Activated CD4-positive, alpha-beta T cell treated with anti-CD3 and anti-CD28 coated beads for 36 hours (primary cell): ENCODE data around the gene SPARCL1. TPM values are rescaled to one million over a fixed set of nuclear protein-coding genes. Genes with fewer than 3 reads are reported as not detected.

Experiments used
- ATAC-seq: fragments of 200-7000 bp; cut with Tn5 transposase; one replicate; pipeline ENCODE4 v1.10.0; 2021; ENCODE audit warnings: mild to moderate bottlenecking, moderate library complexity
- CTCF ChIA-PET: fragments of 350-600 bp; sonication (Branson Sonifier 250); formaldehyde crosslinking; loops from one replicate; lab custom pipeline; 2021; ENCODE audit warnings: antibody characterized with exemption; lab: Charles Lee
- POLR2A ChIA-PET: fragments of 350-600 bp; sonication (Branson Sonifier 250); formaldehyde crosslinking; loops from one replicate; lab custom pipeline; 2021; ENCODE audit warnings: antibody characterized with exemption, inconsistent platforms; lab: Charles Lee
- DNase-seq: peaks from one replicate; pipeline ENCODE4 v3.0.0-alpha.2; 2020
- H3K27ac Mint-ChIP-seq: one replicate; pipeline ENCODE4 v1.8.0; 2021; ENCODE audit warnings: mixed read lengths
- H3K27me3 Mint-ChIP-seq: one replicate; pipeline ENCODE4 v1.8.0; 2021; ENCODE audit warnings: mixed read lengths
- H3K36me3 Mint-ChIP-seq: one replicate; pipeline ENCODE4 v1.8.0; 2021; ENCODE audit warnings: low read depth, mixed read lengths
- H3K4me1 Mint-ChIP-seq: one replicate; pipeline ENCODE4 v1.8.0; 2021; ENCODE audit warnings: mixed read lengths
- H3K4me3 Mint-ChIP-seq: one replicate; pipeline ENCODE4 v1.8.0; 2021; ENCODE audit warnings: mild to moderate bottlenecking, moderate library complexity, mixed read lengths
- H3K9me3 Mint-ChIP-seq: one replicate; pipeline ENCODE4 v1.8.0; 2021; ENCODE audit warnings: low read depth, mixed read lengths
- intact Hi-C, 2 experiments: fragments of 100-400 bp; cut with DNase I in 1 of 2; cut with micrococcal nuclease in 1 of 2; formaldehyde crosslinking; loops; one replicate each; pipeline versions ENCODE4 v1.14.2 to v1.15.1; 2022 to 2024; cut with DNase I, micrococcal nuclease
- total RNA-seq, 2 experiments: library from RNA; stranded (reverse); gene quantifications; one replicate each; pipeline ENCODE4 v1.2.3, GENCODE V29; 2021

Gene SPARCL1
- total RNA-seq, 2 experiments from 2014 or later = not detected

GRCh38 chr4:87540146-87541058, 11.2 kb upstream of the SPARCL1 start:
- ATAC-seq = no peak
- no peak overlapping the region for H3K27ac Mint-ChIP-seq

GRCh38 chr4:87532907-87533306, 3.7 kb upstream of the SPARCL1 start:
- H3K36me3 Mint-ChIP-seq = no peaks in the 10 kb centered on the region
- no peak overlapping the region for H3K4me3 Mint-ChIP-seq
- ChIA-PET CTCF (no interaction called here), POLR2A (no interaction called here)
- intact Hi-C loops = no loop called here
- ATAC-seq (no peak), DNase-seq (no peak)
- no peaks in the 10 kb centered on the region for H3K4me1 Mint-ChIP-seq
- no peak overlapping the region for H3K27ac Mint-ChIP-seq
- no peaks in the 10 kb centered on the region for H3K9me3 Mint-ChIP-seq
- no peaks in the 10 kb centered on the region for H3K27me3 Mint-ChIP-seq

More at GRCh38 chr4:87540146-87541058, 11.2 kb upstream of the SPARCL1 start:
- Mint-ChIP-seq H3K4me3 (no peak overlapping the region), H3K9me3 (no peaks in the 10 kb centered on the region), H3K36me3 (no peaks in the 10 kb centered on the region), H3K27me3 (peaks cover 5% of the 10 kb centered on the region), H3K4me1 (no peaks in the 10 kb centered on the region)
- intact Hi-C loops = no loop called here
- no peak for DNase-seq
- ChIA-PET POLR2A (no interaction called here), CTCF (interaction anchor here (1.2 to 1.4 kb wide), 2 partner anchors 12 to 54 kb away, joined by 3 to 4 read pairs; no protein-coding TSS in a partner anchor)

GRCh38 chr4:87532109-87532508, 2.9 kb upstream of the SPARCL1 start:
- no peak for ATAC-seq
- Mint-ChIP-seq H3K27me3 (no peaks in the 10 kb centered on the region), H3K4me1 (no peaks in the 10 kb centered on the region), H3K4me3 (no peak overlapping the region), H3K36me3 (no peaks in the 10 kb centered on the region), H3K27ac (no peak overlapping the region), H3K9me3 (no peaks in the 10 kb centered on the region)
- intact Hi-C loops = no loop called here
- ChIA-PET CTCF (interaction anchor here (0.9 kb wide), 1 partner anchor 10 kb away, joined by 3 read pairs; no protein-coding TSS in a partner anchor), POLR2A (no interaction called here)
- DNase-seq = no peak

GRCh38 chr4:87531621-87532020, 2.4 kb upstream of the SPARCL1 start:
- CTCF ChIA-PET = interaction anchor here (0.9 kb wide), 1 partner anchor 9 kb away, joined by 3 read pairs; no protein-coding TSS in a partner anchor
- DNase-seq (no peak), ATAC-seq (no peak)
- Mint-ChIP-seq H3K4me1 (no peaks in the 10 kb centered on the region), H3K27ac (no peak overlapping the region), H3K4me3 (no peak overlapping the region), H3K27me3 (no peaks in the 10 kb centered on the region), H3K36me3 (no peaks in the 10 kb centered on the region), H3K9me3 (no peaks in the 10 kb centered on the region)
- intact Hi-C loops = no loop called here
- POLR2A ChIA-PET = interaction anchor here (0.7 kb wide), 1 partner anchor 646 kb away, joined by 3 read pairs; no protein-coding TSS in a partner anchor

GRCh38 chr4:87530868-87531267, 1.7 kb upstream of the SPARCL1 start:
- ChIA-PET CTCF (no interaction called here), POLR2A (no interaction called here)
- intact Hi-C loops = no loop called here
- H3K4me3 Mint-ChIP-seq = no peak overlapping the region
- H3K9me3 Mint-ChIP-seq = no peaks in the 10 kb centered on the region
- H3K36me3 Mint-ChIP-seq = no peaks in the 10 kb centered on the region
- DNase-seq = no peak
- H3K27me3 Mint-ChIP-seq = no peaks in the 10 kb centered on the region
- no peaks in the 10 kb centered on the region for H3K4me1 Mint-ChIP-seq
- H3K27ac Mint-ChIP-seq = no peak overlapping the region
- no peak for ATAC-seq

GRCh38 chr4:87530229-87530628, 1.1 kb upstream of the SPARCL1 start:
- Mint-ChIP-seq H3K4me3 (no peak overlapping the region), H3K36me3 (no peaks in the 10 kb centered on the region), H3K27me3 (no peaks in the 10 kb centered on the region), H3K9me3 (no peaks in the 10 kb centered on the region), H3K27ac (no peak overlapping the region), H3K4me1 (no peaks in the 10 kb centered on the region)
- intact Hi-C loops = no loop called here
- no peak for ATAC-seq
- CTCF ChIA-PET = no interaction called here
- POLR2A ChIA-PET = no interaction called here
- no peak for DNase-seq

GRCh38 chr4:87527431-87528220, 1.6 kb downstream of the SPARCL1 start:
- no peaks in the 10 kb centered on the region for H3K4me1 Mint-ChIP-seq
- no peak overlapping the region for H3K27ac Mint-ChIP-seq
- POLR2A ChIA-PET = no interaction called here
- peaks cover 2% of the 10 kb centered on the region for H3K36me3 Mint-ChIP-seq
- peaks cover 13% of the 10 kb centered on the region for H3K9me3 Mint-ChIP-seq
- intact Hi-C loops = no loop called here
- H3K27me3 Mint-ChIP-seq = no peaks in the 10 kb centered on the region
- DNase-seq (no peak), ATAC-seq (no peak)
- H3K4me3 Mint-ChIP-seq = no peak overlapping the region
- CTCF ChIA-PET = interaction anchor here (0.8 kb wide), 1 partner anchor 17 kb away, joined by 3 read pairs; no protein-coding TSS in a partner anchor

GRCh38 chr4:87525636-87526295, 3.4 kb downstream of the SPARCL1 start:
- H3K4me1 Mint-ChIP-seq = no peaks in the 10 kb centered on the region
- intact Hi-C loops = no loop called here
- no peak for ATAC-seq
- H3K9me3 Mint-ChIP-seq = peaks cover 13% of the 10 kb centered on the region
- ChIA-PET CTCF (interaction anchor here (1.4 kb wide), 1 partner anchor 10 kb away, joined by 5 read pairs; no protein-coding TSS in a partner anchor), POLR2A (no interaction called here)
- no peak overlapping the region for H3K27ac Mint-ChIP-seq
- no peak overlapping the region for H3K4me3 Mint-ChIP-seq
- no peaks in the 10 kb centered on the region for H3K27me3 Mint-ChIP-seq
- peaks cover 2% of the 10 kb centered on the region for H3K36me3 Mint-ChIP-seq
- no peak for DNase-seq

GRCh38 chr4:87524456-87524855, 4.7 kb downstream of the SPARCL1 start:
- ChIA-PET POLR2A (interaction anchor here (0.5 kb wide), 1 partner anchor 20 kb away, joined by 4 read pairs; no protein-coding TSS in a partner anchor), CTCF (interaction anchor here (0.7 to 1.4 kb wide), 2 partner anchors 9 to 41 kb away, joined by 3 to 5 read pairs; no protein-coding TSS in a partner anchor)
- ATAC-seq (no peak), DNase-seq (no peak)
- peaks cover 2% of the 10 kb centered on the region for H3K36me3 Mint-ChIP-seq
- H3K27me3 Mint-ChIP-seq = no peaks in the 10 kb centered on the region
- no peak overlapping the region for H3K27ac Mint-ChIP-seq
- H3K9me3 Mint-ChIP-seq = peaks cover 13% of the 10 kb centered on the region
- intact Hi-C loops = no loop called here
- no peaks in the 10 kb centered on the region for H3K4me1 Mint-ChIP-seq
- H3K4me3 Mint-ChIP-seq = no peak overlapping the region

- H3K27me3 Mint-ChIP-seq = no peaks in the 10 kb centered on the region
- no peak overlapping the region for H3K4me3 Mint-ChIP-seq
- no peaks in the 10 kb centered on the region for H3K4me1 Mint-ChIP-seq
- intact Hi-C loops = no loop called here
- DNase-seq (no peak), ATAC-seq (no peak)
- POLR2A ChIA-PET = no interaction called here
- H3K36me3 Mint-ChIP-seq = peaks cover 2% of the 10 kb centered on the region
- H3K27ac Mint-ChIP-seq = no peak overlapping the region
- CTCF ChIA-PET = interaction anchor here (1.4 kb wide), 1 partner anchor 8 kb away, joined by 3 read pairs; no protein-coding TSS in a partner anchor
- H3K9me3 Mint-ChIP-seq = peaks cover 13% of the 10 kb centered on the region
Measured at GRCh38 chr4:87523307-87523706, 5.9 kb downstream of the SPARCL1 start.
